Fibroblast of gingiva (primary cell): ENCODE data around the gene SST.
"Not testable (repeated sequence)": the region's sequence is repeated elsewhere in the genome, so short reads cannot be mapped to it uniquely, and the experiment has no call there.

ENCODE experiments used
- DNase-seq: peaks from one replicate; pipeline ENCODE4 v3.0.0-alpha.2; 2011; ENCODE audit warnings: low read depth

The SST gene

GRCh38 chr3:187684444-187684843 lies 14.2 kb upstream of the SST start:
- no peak for DNase-seq

- DNase-seq: not testable (repeated sequence)
These were observed 11.6 kb upstream of the SST start for GRCh38 chr3:187681756-187682155.

- peak; percentile 63 for DNase-seq
These were observed 9.6 kb upstream of the SST start for GRCh38 chr3:187679638-187680396.

- DNase-seq: peak; percentile 56
These were observed 8.6 kb upstream of the SST start for GRCh38 chr3:187678726-187679268.

GRCh38 chr3:187677604-187678003 lies 7.4 kb upstream of the SST start:
- no peak for DNase-seq

- no peak for DNase-seq
These were observed 2.8 kb upstream of the SST start for GRCh38 chr3:187673012-187673411.

GRCh38 chr3:187667526-187667925 lies 2.7 kb downstream of the SST start:
- no peak for DNase-seq

- no peak for DNase-seq
These were observed 4.3 kb downstream of the SST start for GRCh38 chr3:187665764-187666402.

GRCh38 chr3:187665010-187665409 lies 5.2 kb downstream of the SST start:
- no peak for DNase-seq

- no peak for DNase-seq
These were observed 7.3 kb downstream of the SST start for GRCh38 chr3:187662848-187663409.

- no peak for DNase-seq
These were observed 8.9 kb downstream of the SST start for GRCh38 chr3:187661267-187661666.

GRCh38 chr3:187651282-187651681 lies 18.9 kb downstream of the SST start:
- no peak for DNase-seq

- no peak for DNase-seq
These were observed 22.0 kb downstream of the SST start for GRCh38 chr3:187648177-187648576.

GRCh38 chr3:187646906-187647660 lies 23.1 kb downstream of the SST start:
- DNase-seq: no peak

GRCh38 chr3:187645379-187645778 lies 24.8 kb downstream of the SST start:
- DNase-seq: not testable (repeated sequence)

- DNase-seq: no peak
These were observed 27.3 kb downstream of the SST start for GRCh38 chr3:187642861-187643260.

- DNase-seq: no peak
These were observed 28.7 kb downstream of the SST start for GRCh38 chr3:187641320-187642016.

GRCh38 chr3:187640569-187641059 lies 29.6 kb downstream of the SST start:
- DNase-seq: no peak

GRCh38 chr3:187639927-187640568 lies 30.1 kb downstream of the SST start:
- no peak for DNase-seq

GRCh38 chr3:187636528-187636927 lies 33.7 kb downstream of the SST start:
- DNase-seq: no peak

GRCh38 chr3:187630404-187630803 lies 39.8 kb downstream of the SST start:
- DNase-seq: no peak
